Measurements from ENCODE around the gene TPK1. TPM values are rescaled to one million over a fixed set of nuclear protein-coding genes. Genes with fewer than 3 reads are reported as not detected.

Gene TPK1
- total RNA-seq, 2 donors from 2014 or later: 4.5 to 5.1 TPM

- no peaks in the 10 kb centered on the region for H3K36me3 ChIP-seq
- no peak overlapping the region for H3K4me3 ChIP-seq
- WGBS: 75% methylated on average over 4 of the region's 4 CpGs
These were observed 112.6 kb downstream of the TPK1 start for GRCh38 chr7:144723301-144723700.

DNA sequence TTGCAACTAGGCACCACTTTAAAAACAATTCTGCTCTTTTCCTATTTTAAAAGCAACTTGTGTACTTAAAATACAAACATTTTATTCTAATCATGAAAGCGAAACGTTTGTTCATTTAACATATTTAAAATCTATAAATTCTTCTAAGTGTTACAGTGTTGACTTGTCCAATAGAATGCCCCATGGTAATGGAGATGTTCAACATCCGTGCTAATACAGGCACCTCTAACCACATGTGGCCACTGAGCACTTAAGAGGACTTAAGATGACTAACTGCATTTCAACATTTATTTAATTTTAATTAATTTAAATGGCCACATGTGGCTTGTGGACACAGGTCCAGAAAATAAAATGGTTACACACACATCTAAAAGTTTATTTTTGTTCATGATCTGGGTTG lies 115.1 kb downstream of the TPK1 start:
- intact Hi-C loops (cut with DNase I): no loop called here
- Histone ChIP-seq H3K4me3 (no peak overlapping the region), H3K27me3 (replicated peaks; ENCODE audit: insufficient read depth) (no peaks in the 10 kb centered on the region), H3K36me3 (no peaks in the 10 kb centered on the region), H3K9me3 (no peaks in the 10 kb centered on the region), H3K4me1 (replicated peaks) (no peaks in the 10 kb centered on the region), H3K27ac (no peak overlapping the region)
- DNase-seq (ENCODE audit: low spot score): no peak
- TF ChIP-seq POLR2AphosphoS5 (IDR thresholded peaks at IDR 0.05) (no peak), CTCF (IDR thresholded peaks at IDR 0.05) (no peak), POLR2A (IDR thresholded peaks at IDR 0.05) (no peak)
- 76% methylated on average over 3 of the region's 3 CpGs for WGBS

More at GRCh38 chr7:144723301-144723700, 112.6 kb downstream of the TPK1 start:
- Histone ChIP-seq H3K27ac (no peak overlapping the region), H3K27me3 (replicated peaks; ENCODE audit: insufficient read depth) (no peaks in the 10 kb centered on the region), H3K9me3 (no peaks in the 10 kb centered on the region), H3K4me1 (replicated peaks) (no peaks in the 10 kb centered on the region)
- intact Hi-C loops (cut with DNase I): no loop called here
- no peak for DNase-seq (ENCODE audit: low spot score)
- no peak for TF ChIP-seq CTCF (IDR thresholded peaks at IDR 0.05)
- TF ChIP-seq POLR2A (IDR thresholded peaks at IDR 0.05): no peak
- no peak for TF ChIP-seq POLR2AphosphoS5 (IDR thresholded peaks at IDR 0.05)

DNA sequence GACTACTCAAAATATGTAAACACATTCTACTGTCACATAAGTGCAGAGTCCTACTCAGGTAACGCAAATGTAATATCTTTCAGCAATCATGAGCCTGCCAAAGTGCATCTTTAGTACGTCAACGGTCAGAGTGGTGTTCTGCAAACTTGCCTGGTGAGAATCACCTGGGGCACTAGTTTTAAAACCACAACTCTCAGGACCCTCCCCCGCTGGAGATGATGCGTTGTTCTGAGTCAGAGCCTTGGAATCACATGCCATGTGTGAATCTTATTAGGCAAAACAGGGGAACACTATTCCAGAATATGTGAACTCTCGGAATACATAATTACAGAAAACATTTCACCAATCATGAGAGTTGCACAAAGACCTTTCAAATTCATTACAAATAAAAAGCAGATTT lies 115.7 kb downstream of the TPK1 start:
- no peak for DNase-seq (ENCODE audit: low spot score)
- WGBS: 55% methylated on average over 6 of the region's 6 CpGs
- Histone ChIP-seq H3K4me3 (no peak overlapping the region), H3K36me3 (no peaks in the 10 kb centered on the region), H3K27ac (no peak overlapping the region), H3K4me1 (replicated peaks) (no peaks in the 10 kb centered on the region), H3K27me3 (replicated peaks; ENCODE audit: insufficient read depth) (no peaks in the 10 kb centered on the region), H3K9me3 (no peaks in the 10 kb centered on the region)
- TF ChIP-seq POLR2AphosphoS5 (IDR thresholded peaks at IDR 0.05) (no peak), CTCF (IDR thresholded peaks at IDR 0.05) (no peak), POLR2A (IDR thresholded peaks at IDR 0.05) (no peak)
- intact Hi-C loops (cut with DNase I): no loop called here

- DNase-seq (ENCODE audit: low spot score): no peak
- WGBS: 86% methylated on average over 1 of the region's 1 CpG
- Histone ChIP-seq H3K4me3 (no peak overlapping the region), H3K9me3 (no peaks in the 10 kb centered on the region), H3K27me3 (replicated peaks; ENCODE audit: insufficient read depth) (no peaks in the 10 kb centered on the region), H3K4me1 (replicated peaks) (no peaks in the 10 kb centered on the region), H3K27ac (no peak overlapping the region), H3K36me3 (no peaks in the 10 kb centered on the region)
- intact Hi-C loops (cut with DNase I): no loop called here
- TF ChIP-seq CTCF (IDR thresholded peaks at IDR 0.05) (no peak), POLR2A (IDR thresholded peaks at IDR 0.05) (no peak), POLR2AphosphoS5 (IDR thresholded peaks at IDR 0.05) (no peak)
These were observed 118.1 kb downstream of the TPK1 start for GRCh38 chr7:144717720-144718119.

- no peaks in the 10 kb centered on the region for H3K4me1 ChIP-seq (replicated peaks)
- no peak for DNase-seq (ENCODE audit: low spot score)
- no peaks in the 10 kb centered on the region for H3K36me3 ChIP-seq
- H3K27ac ChIP-seq: no peak overlapping the region
- 38% methylated on average over 2 of the region's 2 CpGs for WGBS
- H3K9me3 ChIP-seq: no peaks in the 10 kb centered on the region
- no peak overlapping the region for H3K4me3 ChIP-seq
- no peaks in the 10 kb centered on the region for H3K27me3 ChIP-seq (replicated peaks; ENCODE audit: insufficient read depth)
- intact Hi-C loops (cut with DNase I): no loop called here
- TF ChIP-seq POLR2AphosphoS5 (IDR thresholded peaks at IDR 0.05) (no peak), POLR2A (IDR thresholded peaks at IDR 0.05) (no peak), CTCF (IDR thresholded peaks at IDR 0.05) (no peak)
These were observed 122.0 kb downstream of the TPK1 start for GRCh38 chr7:144713850-144714249.
